ENCODE results near the gene CGA.

DNA sequence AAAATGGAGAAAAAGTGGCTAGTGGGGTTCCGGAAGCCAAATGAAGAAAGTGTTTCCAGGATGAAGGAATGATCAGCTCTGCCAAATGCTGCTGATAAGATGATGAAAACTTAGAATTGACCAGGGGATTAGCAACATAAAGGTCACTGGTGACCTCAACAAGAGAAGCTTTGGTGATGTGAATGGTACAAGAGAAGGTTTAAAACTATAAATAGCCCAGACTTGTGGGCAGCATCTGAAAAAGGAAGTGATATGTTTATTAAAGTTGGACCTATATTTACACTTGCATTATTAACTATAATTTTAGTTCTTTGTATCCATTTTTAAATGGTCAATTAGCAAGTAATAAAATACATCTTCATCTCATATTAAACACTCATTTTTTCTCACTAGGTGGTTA lies 45.1 kb downstream of the CGA start:
- no peak for TF ChIP-seq POLR2AphosphoS5 (IDR thresholded peaks at IDR 0.05; ENCODE audit: low read depth, low read length)
- no peak for TF ChIP-seq TAF1 (IDR thresholded peaks at IDR 0.05; ENCODE audit: borderline replicate concordance, insufficient read depth, low read length)
